OCI-LY7 (cell line): Measurements from ENCODE around the gene ZEB1.

Experiments
- EZH2phosphoT487 ChIP-seq: fragments of 200-600 bp; sonication (generic); IDR thresholded peaks from 2 replicates; pipeline ENCODE4 v1.6.1; 2018; ENCODE audit warnings: low read depth, borderline replicate concordance, mild to moderate bottlenecking, mixed run types, antibody characterized with exemption, low read length, moderate library complexity, mixed read lengths
- TF ChIP-seq, protein P1 (sequence below): fragments of 200-600 bp; sonication (generic); conservative IDR thresholded peaks from 2 replicates; pipeline ENCODE4 v1.5.1; 2014; ENCODE audit warnings: mild to moderate bottlenecking, antibody characterized with exemption, low read length, moderate library complexity, mixed read lengths

- TF ChIP-seq, protein P1, sequence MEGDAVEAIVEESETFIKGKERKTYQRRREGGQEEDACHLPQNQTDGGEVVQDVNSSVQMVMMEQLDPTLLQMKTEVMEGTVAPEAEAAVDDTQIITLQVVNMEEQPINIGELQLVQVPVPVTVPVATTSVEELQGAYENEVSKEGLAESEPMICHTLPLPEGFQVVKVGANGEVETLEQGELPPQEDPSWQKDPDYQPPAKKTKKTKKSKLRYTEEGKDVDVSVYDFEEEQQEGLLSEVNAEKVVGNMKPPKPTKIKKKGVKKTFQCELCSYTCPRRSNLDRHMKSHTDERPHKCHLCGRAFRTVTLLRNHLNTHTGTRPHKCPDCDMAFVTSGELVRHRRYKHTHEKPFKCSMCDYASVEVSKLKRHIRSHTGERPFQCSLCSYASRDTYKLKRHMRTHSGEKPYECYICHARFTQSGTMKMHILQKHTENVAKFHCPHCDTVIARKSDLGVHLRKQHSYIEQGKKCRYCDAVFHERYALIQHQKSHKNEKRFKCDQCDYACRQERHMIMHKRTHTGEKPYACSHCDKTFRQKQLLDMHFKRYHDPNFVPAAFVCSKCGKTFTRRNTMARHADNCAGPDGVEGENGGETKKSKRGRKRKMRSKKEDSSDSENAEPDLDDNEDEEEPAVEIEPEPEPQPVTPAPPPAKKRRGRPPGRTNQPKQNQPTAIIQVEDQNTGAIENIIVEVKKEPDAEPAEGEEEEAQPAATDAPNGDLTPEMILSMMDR, result no peak
- TF ChIP-seq EZH2phosphoT487, result no peak
Measured at GRCh38 chr10:31288962-31289361, 30.1 kb upstream of the ZEB1 start.
